ENCODE measurements around the gene CPAMD8.

Gene CPAMD8

DNA sequence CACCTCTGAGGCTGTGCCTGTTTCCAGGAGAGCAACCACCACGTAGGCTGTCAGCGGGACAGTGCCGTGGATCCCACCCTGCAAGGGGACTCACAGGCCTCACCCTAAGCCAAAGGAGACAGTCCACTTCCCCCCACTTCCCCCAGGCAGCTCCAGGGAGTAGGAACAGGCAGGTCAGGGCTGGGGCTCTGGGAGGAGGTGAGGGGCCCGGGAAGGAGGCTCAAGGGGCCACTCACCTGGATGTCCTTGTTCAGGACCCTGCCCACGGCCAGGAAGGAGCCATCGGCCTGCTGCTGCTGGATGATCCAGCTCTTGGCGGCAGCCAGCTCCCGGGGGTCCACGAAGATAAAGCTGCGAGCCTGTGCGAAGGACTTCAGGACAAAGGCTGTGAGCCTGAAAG is 112.2 kb downstream of the CPAMD8 start:
- no peak for ATAC-seq (ENCODE audit: low read depth)
- H3K27me3 ChIP-seq (ENCODE audit: insufficient read depth, poor library complexity, severe bottlenecking), result no peaks in the 10 kb centered on the region
- no peaks in the 10 kb centered on the region for H3K4me1 ChIP-seq (ENCODE audit: insufficient read depth, poor library complexity, severe bottlenecking)
- H3K27ac ChIP-seq (ENCODE audit: poor library complexity, severe bottlenecking), result no peak overlapping the region
- TF ChIP-seq, protein P1, sequence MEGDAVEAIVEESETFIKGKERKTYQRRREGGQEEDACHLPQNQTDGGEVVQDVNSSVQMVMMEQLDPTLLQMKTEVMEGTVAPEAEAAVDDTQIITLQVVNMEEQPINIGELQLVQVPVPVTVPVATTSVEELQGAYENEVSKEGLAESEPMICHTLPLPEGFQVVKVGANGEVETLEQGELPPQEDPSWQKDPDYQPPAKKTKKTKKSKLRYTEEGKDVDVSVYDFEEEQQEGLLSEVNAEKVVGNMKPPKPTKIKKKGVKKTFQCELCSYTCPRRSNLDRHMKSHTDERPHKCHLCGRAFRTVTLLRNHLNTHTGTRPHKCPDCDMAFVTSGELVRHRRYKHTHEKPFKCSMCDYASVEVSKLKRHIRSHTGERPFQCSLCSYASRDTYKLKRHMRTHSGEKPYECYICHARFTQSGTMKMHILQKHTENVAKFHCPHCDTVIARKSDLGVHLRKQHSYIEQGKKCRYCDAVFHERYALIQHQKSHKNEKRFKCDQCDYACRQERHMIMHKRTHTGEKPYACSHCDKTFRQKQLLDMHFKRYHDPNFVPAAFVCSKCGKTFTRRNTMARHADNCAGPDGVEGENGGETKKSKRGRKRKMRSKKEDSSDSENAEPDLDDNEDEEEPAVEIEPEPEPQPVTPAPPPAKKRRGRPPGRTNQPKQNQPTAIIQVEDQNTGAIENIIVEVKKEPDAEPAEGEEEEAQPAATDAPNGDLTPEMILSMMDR (IDR thresholded peaks at IDR 0.05; ENCODE audit: poor library complexity, severe bottlenecking), result no peak
- H3K4me3 ChIP-seq (ENCODE audit: severe bottlenecking), result no peak overlapping the region
- H3K36me3 ChIP-seq (ENCODE audit: low read depth), result no peaks in the 10 kb centered on the region
- peaks cover 5% of the 10 kb centered on the region for H3K9me3 ChIP-seq (ENCODE audit: severe bottlenecking)
- DNase-seq (ENCODE audit: low spot score), result no peak

DNA sequence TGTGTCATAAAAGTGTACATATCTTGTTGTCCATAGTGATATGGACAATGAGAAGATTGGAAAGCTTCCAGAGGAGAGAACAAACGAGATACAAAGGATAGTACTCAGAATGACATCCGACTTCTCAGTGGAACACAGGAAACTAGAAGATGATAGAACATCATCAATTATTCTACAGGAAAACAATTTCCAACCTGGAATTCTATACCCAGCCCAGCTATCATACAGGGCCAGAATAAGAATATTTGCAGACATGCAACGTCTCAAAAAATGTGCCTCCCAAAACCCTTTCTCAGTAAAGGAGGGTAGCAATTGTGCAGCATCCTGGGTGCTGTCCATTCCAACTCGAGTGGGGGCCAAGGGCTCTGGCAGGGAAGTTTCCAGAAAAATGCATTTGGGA is 113.8 kb downstream of the CPAMD8 start:
- ATAC-seq (ENCODE audit: low read depth) (no peak), DNase-seq (ENCODE audit: low spot score) (no peak)
- no peaks in the 10 kb centered on the region for H3K4me1 ChIP-seq (ENCODE audit: insufficient read depth, poor library complexity, severe bottlenecking)
- no peaks in the 10 kb centered on the region for H3K36me3 ChIP-seq (ENCODE audit: low read depth)
- no peak overlapping the region for H3K27ac ChIP-seq (ENCODE audit: poor library complexity, severe bottlenecking)
- no peaks in the 10 kb centered on the region for H3K27me3 ChIP-seq (ENCODE audit: insufficient read depth, poor library complexity, severe bottlenecking)
- H3K9me3 ChIP-seq (ENCODE audit: severe bottlenecking), result peaks cover 5% of the 10 kb centered on the region
- no peak overlapping the region for H3K4me3 ChIP-seq (ENCODE audit: severe bottlenecking)
- TF ChIP-seq, protein P1 (IDR thresholded peaks at IDR 0.05; ENCODE audit: poor library complexity, severe bottlenecking), result no peak

DNA sequence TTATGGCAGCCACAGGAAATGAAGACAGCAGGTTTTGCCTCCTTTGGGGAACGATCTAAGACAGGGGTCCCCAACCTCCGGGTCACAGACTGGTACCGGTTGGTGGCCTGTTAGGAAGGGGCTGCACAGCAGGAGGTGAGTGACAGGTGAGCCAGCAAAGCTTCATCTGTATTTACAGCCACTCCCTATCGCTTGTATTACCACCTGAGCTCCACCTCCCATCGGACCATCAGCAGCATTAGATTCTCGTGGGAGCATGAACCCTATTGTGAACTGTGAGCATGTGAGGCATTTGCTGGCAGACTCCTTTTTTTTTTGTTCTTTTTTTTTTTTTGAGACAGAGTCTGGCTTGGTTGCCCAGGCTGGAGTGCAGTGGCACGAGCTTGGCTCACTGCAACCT is 115.6 kb downstream of the CPAMD8 start:
- Histone ChIP-seq H3K9me3 (ENCODE audit: severe bottlenecking) (peaks cover 5% of the 10 kb centered on the region), H3K4me1 (ENCODE audit: insufficient read depth, poor library complexity, severe bottlenecking) (no peaks in the 10 kb centered on the region), H3K27me3 (ENCODE audit: insufficient read depth, poor library complexity, severe bottlenecking) (no peaks in the 10 kb centered on the region), H3K36me3 (ENCODE audit: low read depth) (no peaks in the 10 kb centered on the region), H3K4me3 (ENCODE audit: severe bottlenecking) (no peak overlapping the region), H3K27ac (ENCODE audit: poor library complexity, severe bottlenecking) (no peak overlapping the region)
- no peak for ATAC-seq (ENCODE audit: low read depth)
- DNase-seq (ENCODE audit: low spot score), result no peak
- TF ChIP-seq, protein P1 (IDR thresholded peaks at IDR 0.05; ENCODE audit: poor library complexity, severe bottlenecking), result no peak

DNA sequence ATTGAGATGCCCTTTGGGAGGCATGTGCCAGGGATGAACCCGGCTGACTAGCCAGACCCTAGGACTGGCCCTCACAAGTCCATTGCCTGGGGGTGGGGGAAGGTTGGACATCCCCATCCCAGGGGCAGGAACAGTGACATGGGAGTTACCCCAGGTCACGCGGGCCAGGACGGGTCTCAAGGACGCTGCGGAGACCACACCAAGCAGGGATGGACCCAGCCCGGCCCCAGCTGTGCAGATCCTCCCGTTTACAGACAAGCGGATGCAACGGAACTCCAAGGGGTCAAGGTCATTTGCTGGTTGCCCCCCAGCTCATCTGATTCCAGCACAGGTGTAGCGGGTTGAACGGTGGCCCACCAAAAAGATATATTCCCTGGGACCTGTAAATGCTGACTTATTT is 117.9 kb downstream of the CPAMD8 start:
- Histone ChIP-seq H3K27me3 (ENCODE audit: insufficient read depth, poor library complexity, severe bottlenecking) (no peaks in the 10 kb centered on the region), H3K4me3 (ENCODE audit: severe bottlenecking) (no peak overlapping the region), H3K36me3 (ENCODE audit: low read depth) (no peaks in the 10 kb centered on the region), H3K4me1 (ENCODE audit: insufficient read depth, poor library complexity, severe bottlenecking) (no peaks in the 10 kb centered on the region), H3K27ac (ENCODE audit: poor library complexity, severe bottlenecking) (no peak overlapping the region), H3K9me3 (ENCODE audit: severe bottlenecking) (peaks cover 5% of the 10 kb centered on the region)
- ATAC-seq (ENCODE audit: low read depth) (no peak), DNase-seq (ENCODE audit: low spot score) (no peak)
- TF ChIP-seq, protein P1 (IDR thresholded peaks at IDR 0.05; ENCODE audit: poor library complexity, severe bottlenecking), result no peak

DNA sequence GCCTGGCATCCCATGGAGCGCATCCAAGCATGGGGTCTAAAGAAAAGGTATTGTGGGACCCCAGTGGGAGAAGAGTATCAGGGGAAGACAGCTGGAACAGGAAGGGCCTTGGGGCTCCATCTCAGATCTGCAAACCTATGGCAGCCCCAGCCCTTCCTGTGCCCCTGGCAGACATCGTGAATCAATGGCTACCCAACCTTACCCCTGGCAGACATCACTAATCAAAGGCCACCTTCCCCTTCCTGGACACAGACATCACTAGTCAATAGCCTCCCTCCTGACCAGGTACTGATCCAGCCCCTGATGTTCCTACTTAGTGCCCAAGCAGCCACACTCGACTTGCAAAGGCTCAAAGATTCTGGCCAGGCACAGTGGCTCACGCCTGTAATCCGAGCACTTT is 122.0 kb downstream of the CPAMD8 start:
- TF ChIP-seq, protein P1 (IDR thresholded peaks at IDR 0.05; ENCODE audit: poor library complexity, severe bottlenecking), result no peak
- DNase-seq (ENCODE audit: low spot score) (no peak), ATAC-seq (ENCODE audit: low read depth) (no peak)

More for the DNA sequence above, 122.0 kb downstream of the CPAMD8 start:
- Histone ChIP-seq H3K4me3 (ENCODE audit: severe bottlenecking) (no peak overlapping the region), H3K9me3 (ENCODE audit: severe bottlenecking) (no peaks in the 10 kb centered on the region), H3K27ac (ENCODE audit: poor library complexity, severe bottlenecking) (no peak overlapping the region), H3K27me3 (ENCODE audit: insufficient read depth, poor library complexity, severe bottlenecking) (no peaks in the 10 kb centered on the region), H3K36me3 (ENCODE audit: low read depth) (no peaks in the 10 kb centered on the region), H3K4me1 (ENCODE audit: insufficient read depth, poor library complexity, severe bottlenecking) (no peaks in the 10 kb centered on the region)
